ENCODE data around the gene ARHGEF17. TPM values are rescaled to one million over a fixed set of nuclear protein-coding genes. Genes with fewer than 3 reads are reported as not detected.

The ARHGEF17 gene
- total RNA-seq, 1 donor from 2014 or later, result 69.2 TPM

- DNase-seq (ENCODE audit: low spot score), result no peak
Observed at GRCh38 chr11:73353422-73353821, 45.3 kb downstream of the ARHGEF17 start.

GRCh38 chr11:73355109-73355508 lies 47.0 kb downstream of the ARHGEF17 start:
- no peak for DNase-seq (ENCODE audit: low spot score)

- no peak for DNase-seq (ENCODE audit: low spot score)
Observed at GRCh38 chr11:73356979-73357860, 49.1 kb downstream of the ARHGEF17 start.

- DNase-seq (ENCODE audit: low spot score), result no peak
Observed at GRCh38 chr11:73358071-73358470, 50.0 kb downstream of the ARHGEF17 start.

- no peak for DNase-seq (ENCODE audit: low spot score)
Observed at GRCh38 chr11:73359341-73359740, 51.3 kb downstream of the ARHGEF17 start.

- DNase-seq (ENCODE audit: low spot score), result no peak
Observed at GRCh38 chr11:73359930-73360742, 52.1 kb downstream of the ARHGEF17 start.

- DNase-seq (ENCODE audit: low spot score), result no peak
Observed at GRCh38 chr11:73360743-73361369, 52.8 kb downstream of the ARHGEF17 start.

GRCh38 chr11:73361953-73362776 lies 54.1 kb downstream of the ARHGEF17 start:
- DNase-seq (ENCODE audit: low spot score), result no peak

GRCh38 chr11:73363147-73363546 lies 55.1 kb downstream of the ARHGEF17 start:
- DNase-seq (ENCODE audit: low spot score), result no peak

- DNase-seq (ENCODE audit: low spot score), result no peak
Observed at GRCh38 chr11:73365352-73366264, 57.5 kb downstream of the ARHGEF17 start.

- DNase-seq (ENCODE audit: low spot score), result no peak
Observed at GRCh38 chr11:73366265-73366610, 58.2 kb downstream of the ARHGEF17 start.

GRCh38 chr11:73366953-73367352 lies 58.9 kb downstream of the ARHGEF17 start:
- no peak for DNase-seq (ENCODE audit: low spot score)

- no peak for DNase-seq (ENCODE audit: low spot score)
Observed at GRCh38 chr11:73367482-73368024, 59.5 kb downstream of the ARHGEF17 start.

GRCh38 chr11:73372375-73372993 lies 64.4 kb downstream of the ARHGEF17 start:
- DNase-seq (ENCODE audit: low spot score), result no peak

GRCh38 chr11:73374151-73374550 lies 66.1 kb downstream of the ARHGEF17 start:
- DNase-seq (ENCODE audit: low spot score), result no peak

- DNase-seq (ENCODE audit: low spot score), result no peak
Observed at GRCh38 chr11:73375830-73376159, 67.7 kb downstream of the ARHGEF17 start.

- peak; percentile 91 for DNase-seq (ENCODE audit: low spot score)
Observed at GRCh38 chr11:73376160-73376802, 68.2 kb downstream of the ARHGEF17 start, which contains the start of gene RELT. Gene RELT (plus strand): TSS chr11:73376399. CDS start chr11:73389137, 12,738 bp downstream.

- peak; percentile 42 for DNase-seq (ENCODE audit: low spot score)
Observed at GRCh38 chr11:73376803-73377629, 68.9 kb downstream of the ARHGEF17 start.

All from mucosa of gallbladder (tissue), 1 donor.